ENCODE measurements around the gene SPATA13. TPM values are rescaled to one million over a fixed set of nuclear protein-coding genes. Genes with fewer than 3 reads are reported as not detected.

Gene SPATA13
- total and polyA plus RNA-seq, 10 of the 15 experiments (the other 5 are each of a cell fraction or from before 2014, with no cell fraction given), result 2.4 to 11.1 (median 10.2) TPM

- TF ChIP-seq, protein P1, sequence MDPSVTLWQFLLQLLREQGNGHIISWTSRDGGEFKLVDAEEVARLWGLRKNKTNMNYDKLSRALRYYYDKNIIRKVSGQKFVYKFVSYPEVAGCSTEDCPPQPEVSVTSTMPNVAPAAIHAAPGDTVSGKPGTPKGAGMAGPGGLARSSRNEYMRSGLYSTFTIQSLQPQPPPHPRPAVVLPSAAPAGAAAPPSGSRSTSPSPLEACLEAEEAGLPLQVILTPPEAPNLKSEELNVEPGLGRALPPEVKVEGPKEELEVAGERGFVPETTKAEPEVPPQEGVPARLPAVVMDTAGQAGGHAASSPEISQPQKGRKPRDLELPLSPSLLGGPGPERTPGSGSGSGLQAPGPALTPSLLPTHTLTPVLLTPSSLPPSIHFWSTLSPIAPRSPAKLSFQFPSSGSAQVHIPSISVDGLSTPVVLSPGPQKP (IDR thresholded peaks at IDR 0.05; ENCODE audit: low read depth, low read length), result no peak
- TF ChIP-seq, protein P2, sequence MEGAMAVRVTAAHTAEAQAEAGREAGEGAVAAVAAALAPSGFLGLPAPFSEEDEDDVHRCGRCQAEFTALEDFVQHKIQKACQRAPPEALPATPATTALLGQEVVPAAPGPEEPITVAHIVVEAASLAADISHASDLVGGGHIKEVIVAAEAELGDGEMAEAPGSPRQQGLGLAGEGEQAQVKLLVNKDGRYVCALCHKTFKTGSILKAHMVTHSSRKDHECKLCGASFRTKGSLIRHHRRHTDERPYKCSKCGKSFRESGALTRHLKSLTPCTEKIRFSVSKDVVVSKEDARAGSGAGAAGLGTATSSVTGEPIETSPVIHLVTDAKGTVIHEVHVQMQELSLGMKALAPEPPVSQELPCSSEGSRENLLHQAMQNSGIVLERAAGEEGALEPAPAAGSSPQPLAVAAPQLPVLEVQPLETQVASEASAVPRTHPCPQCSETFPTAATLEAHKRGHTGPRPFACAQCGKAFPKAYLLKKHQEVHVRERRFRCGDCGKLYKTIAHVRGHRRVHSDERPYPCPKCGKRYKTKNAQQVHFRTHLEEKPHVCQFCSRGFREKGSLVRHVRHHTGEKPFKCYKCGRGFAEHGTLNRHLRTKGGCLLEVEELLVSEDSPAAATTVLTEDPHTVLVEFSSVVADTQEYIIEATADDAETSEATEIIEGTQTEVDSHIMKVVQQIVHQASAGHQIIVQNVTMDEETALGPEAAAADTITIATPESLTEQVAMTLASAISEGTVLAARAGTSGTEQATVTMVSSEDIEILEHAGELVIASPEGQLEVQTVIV (IDR thresholded peaks at IDR 0.05; ENCODE audit: borderline replicate concordance, partially characterized antibody), result no peak
Observed at GRCh38 chr13:24116131-24116530, 44.4 kb upstream of the SPATA13 start (continued).

DNA sequence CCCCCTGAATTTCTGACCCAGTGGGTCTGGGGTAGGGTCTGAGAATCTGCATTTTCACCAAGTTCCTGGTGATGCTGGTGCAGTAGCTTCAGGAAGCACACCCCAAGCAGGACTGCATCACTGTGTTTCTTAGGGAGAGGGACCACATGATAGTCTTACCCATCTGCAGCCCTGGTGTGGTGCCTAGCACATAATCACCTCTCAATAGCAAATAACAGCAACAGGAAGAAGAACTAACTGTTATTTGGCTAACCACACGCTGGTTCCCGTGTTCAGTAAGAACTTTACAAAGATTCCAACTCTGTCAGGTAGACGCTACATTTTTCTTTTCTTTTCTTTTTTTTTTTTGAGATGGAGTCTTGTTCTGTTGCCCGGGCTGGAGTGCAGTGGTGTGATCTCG lies 41.9 kb upstream of the SPATA13 start:
- H4K20me1 ChIP-seq (ENCODE audit: control insufficient read depth, insufficient read depth), result no peaks in the 10 kb centered on the region
- H2AFZ ChIP-seq (ENCODE audit: control insufficient read depth, low read depth, low read length), result no peak overlapping the region
- no peaks in the 10 kb centered on the region for H3K4me1 ChIP-seq (ENCODE audit: control insufficient read depth, insufficient read depth, low read length)
- TF ChIP-seq KLF5 (IDR thresholded peaks at IDR 0.05; ENCODE audit: partially characterized antibody) (no peak), MEF2A (IDR thresholded peaks at IDR 0.05; ENCODE audit: insufficient read depth, low read depth, low read length) (no peak), RUNX3 (IDR thresholded peaks at IDR 0.05; ENCODE audit: low read length) (no peak), SMARCA5 (IDR thresholded peaks at IDR 0.05) (no peak), JUNB (IDR thresholded peaks at IDR 0.05) (no peak), ZNF274 (IDR thresholded peaks at IDR 0.05; ENCODE audit: insufficient read depth, insufficient read length) (no peak), TCF3 (IDR thresholded peaks at IDR 0.05; ENCODE audit: borderline replicate concordance, insufficient read depth, low read depth, low read length) (no peak), NBN (IDR thresholded peaks at IDR 0.05) (no peak), ESRRA (IDR thresholded peaks at IDR 0.05; ENCODE audit: low read length) (no peak)
- TF ChIP-seq, protein P3, sequence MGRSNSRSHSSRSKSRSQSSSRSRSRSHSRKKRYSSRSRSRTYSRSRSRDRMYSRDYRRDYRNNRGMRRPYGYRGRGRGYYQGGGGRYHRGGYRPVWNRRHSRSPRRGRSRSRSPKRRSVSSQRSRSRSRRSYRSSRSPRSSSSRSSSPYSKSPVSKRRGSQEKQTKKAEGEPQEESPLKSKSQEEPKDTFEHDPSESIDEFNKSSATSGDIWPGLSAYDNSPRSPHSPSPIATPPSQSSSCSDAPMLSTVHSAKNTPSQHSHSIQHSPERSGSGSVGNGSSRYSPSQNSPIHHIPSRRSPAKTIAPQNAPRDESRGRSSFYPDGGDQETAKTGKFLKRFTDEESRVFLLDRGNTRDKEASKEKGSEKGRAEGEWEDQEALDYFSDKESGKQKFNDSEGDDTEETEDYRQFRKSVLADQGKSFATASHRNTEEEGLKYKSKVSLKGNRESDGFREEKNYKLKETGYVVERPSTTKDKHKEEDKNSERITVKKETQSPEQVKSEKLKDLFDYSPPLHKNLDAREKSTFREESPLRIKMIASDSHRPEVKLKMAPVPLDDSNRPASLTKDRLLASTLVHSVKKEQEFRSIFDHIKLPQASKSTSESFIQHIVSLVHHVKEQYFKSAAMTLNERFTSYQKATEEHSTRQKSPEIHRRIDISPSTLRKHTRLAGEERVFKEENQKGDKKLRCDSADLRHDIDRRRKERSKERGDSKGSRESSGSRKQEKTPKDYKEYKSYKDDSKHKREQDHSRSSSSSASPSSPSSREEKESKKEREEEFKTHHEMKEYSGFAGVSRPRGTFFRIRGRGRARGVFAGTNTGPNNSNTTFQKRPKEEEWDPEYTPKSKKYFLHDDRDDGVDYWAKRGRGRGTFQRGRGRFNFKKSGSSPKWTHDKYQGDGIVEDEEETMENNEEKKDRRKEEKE (IDR thresholded peaks at IDR 0.05), result no peak
- H3K79me2 ChIP-seq (ENCODE audit: control insufficient read depth, insufficient read depth, low read length), result no peaks in the 10 kb centered on the region
- CTCF ChIA-PET, result no interaction called here
- DNase-seq (ENCODE audit: low read depth, low spot score) (no peak), ATAC-seq (no peak), FAIRE-seq (no peak)
- BruUV-seq (replicated peaks), result no TSS peak
- no peak overlapping the region for H3K27ac ChIP-seq (ENCODE audit: control insufficient read depth, insufficient read depth)
- H3K27me3 ChIP-seq (replicated peaks in 1 of 2; ENCODE audit: control insufficient read depth in 2 of 2, insufficient read depth in 2 of 2, low read length in 1 of 2), result 0 out of 4 replicates have a peak, but pooled peaks cover 0 to 7% of the 10 kb centered on the region in 2 experiments
- RAD21 ChIA-PET (ENCODE audit: unreplicated experiment), result no interaction called here
- in situ Hi-C loops (cut with MboI) (no loop called here), intact Hi-C loops (cut with micrococcal nuclease; ENCODE audit: unreplicated experiment) (no loop called here)
- no peak overlapping the region for H3K4me3 ChIP-seq
- no peak overlapping the region for H3K4me2 ChIP-seq (ENCODE audit: control insufficient read depth, insufficient read depth)
- H3K36me3 ChIP-seq (ENCODE audit: control insufficient read depth in 2 of 2, insufficient read depth in 2 of 2, low read length in 1 of 2), result no peaks in the 10 kb centered on the region
- H3K9ac ChIP-seq (ENCODE audit: control insufficient read depth, insufficient read depth, low read length), result no peak overlapping the region
- WGBS (ENCODE audit: insufficient coverage, insufficient replicate concordance, low lambda C conversion rate, missing lambda C conversion rate), result 25% methylated on average over 5 of the region's 5 CpGs
- SMC1A ChIA-PET (ENCODE audit: uncharacterized antibody, unreplicated experiment), result no interaction called here
- POLR2A ChIA-PET, result no interaction called here
- H3K9me3 ChIP-seq (replicated peaks; ENCODE audit: control insufficient read depth, insufficient read depth, low read length), result no peaks in the 10 kb centered on the region

All from GM12878 (cell line).